K562 (cell line): Measurements from ENCODE around the gene KIF21A. TPM values are rescaled to one million over a fixed set of nuclear protein-coding genes. Genes with fewer than 3 reads are reported as not detected.

Source experiments
- ATAC-seq: fragments of 200-7000 bp; cut with Tn5 transposase; 3 replicates; pipeline ENCODE4 v1.9.1; 2020; ENCODE audit warnings: moderate library complexity
- BruUV-seq: library from RNA; stranded (reverse); fragments of 400-500 nt; replicated peaks from 2 replicates; lab custom pipeline; 2021; lab: Mats Ljungman, UMichigan
- CTCF ChIA-PET: fragments of 300-600 bp; formaldehyde crosslinking; extraction: SDS; loops from one replicate; lab custom pipeline; 2021; ENCODE audit warnings: low intra/inter-chr PET ratio; lab: Yijun Ruan, JAX
- POLR2A ChIA-PET: fragments of 300-600, 350-650 bp; sonication (Branson Sonifier 250); formaldehyde crosslinking; extraction: SDS; loops from one replicate; lab custom pipeline; 2021; ENCODE audit warnings: antibody characterized with exemption, inconsistent platforms; lab: Yijun Ruan, JAX
- DNase-seq, 4 experiments: peaks; one replicate each; pipeline versions ENCODE4 v3.0.0 to v3.0.0-alpha.2; 2011 to 2018; ENCODE audit warnings: low spot score in 3 of 4, mixed read lengths in 3 of 4; ENCODE audit errors: extremely low read depth in 1 of 4
- FAIRE-seq: peaks from 2 replicates; lab custom pipeline; 2011; peaks lifted over from hg19 to GRCh38; lab: Jason Lieb, UNC
- H2AFZ ChIP-seq: 2 replicates; pipeline ENCODE4 v1.6.0; 2011; ENCODE audit warnings: low read depth, low read length, control low read depth, inconsistent platforms
- H3K27ac ChIP-seq: fragments of 200-600 bp; 3 replicates; pipeline ENCODE4 v1.8.0; 2011; ENCODE audit warnings: low read depth, mild to moderate bottlenecking, control low read depth, inconsistent platforms, low read length, moderate library complexity, mixed read lengths; ENCODE audit errors: extremely low read depth
- H3K27me3 ChIP-seq, 2 experiments: fragments of 300-600 bp in 1 of 2; 2 replicates in 1 of 2; 3 replicates in 1 of 2; pipeline versions ENCODE4 v1.6.0 to v1.8.0; 2011; ENCODE audit warnings: inconsistent platforms in 2 of 2, low read length in 2 of 2, mild to moderate bottlenecking in 1 of 2, mixed read lengths in 1 of 2, moderate library complexity in 1 of 2; ENCODE audit not compliant: control insufficient read depth in 2 of 2, insufficient read depth in 2 of 2
- H3K36me3 ChIP-seq: fragments of 300-600 bp; 3 replicates; pipeline ENCODE4 v1.8.0; 2011; ENCODE audit warnings: mild to moderate bottlenecking, low read length, inconsistent platforms; ENCODE audit not compliant: control insufficient read depth, insufficient read depth
- H3K4me1 ChIP-seq, 2 experiments: fragments of 200-600 bp in 1 of 2; replicated peaks in 1 of 2; 2 replicates in 1 of 2; 3 replicates in 1 of 2; pipeline versions ENCODE4 v1.5.1 to v1.8.0; 2011; ENCODE audit warnings: inconsistent platforms in 2 of 2, low read length in 2 of 2, mild to moderate bottlenecking in 1 of 2, mixed read lengths in 1 of 2, moderate library complexity in 1 of 2; ENCODE audit not compliant: control insufficient read depth in 2 of 2, insufficient read depth in 2 of 2
- H3K4me2 ChIP-seq: 2 replicates; pipeline ENCODE4 v1.6.1; 2011; ENCODE audit warnings: low read length, control low read depth, inconsistent platforms, mixed read lengths; ENCODE audit not compliant: insufficient read depth
- H3K4me3 ChIP-seq: fragments of 200-600 bp; sonication (generic), shearing (Covaris generic); 2 replicates; pipeline ENCODE4 v1.5.1; 2016; ENCODE audit warnings: control low read depth, inconsistent platforms
- H3K79me2 ChIP-seq: fragments of 200-600 bp; 3 replicates; pipeline ENCODE4 v1.8.0; 2011; ENCODE audit warnings: low read length, inconsistent platforms; ENCODE audit not compliant: control insufficient read depth, insufficient read depth
- H3K9ac ChIP-seq, 2 experiments: 2 replicates each; pipeline versions ENCODE4 v1.6.0 to v1.6.1; 2011; ENCODE audit warnings: low read depth in 2 of 2, low read length in 2 of 2, control low read depth in 1 of 2, inconsistent platforms in 1 of 2, mild to moderate bottlenecking in 1 of 2, mixed read lengths in 1 of 2; ENCODE audit not compliant: insufficient read depth in 1 of 2
- H3K9me1 ChIP-seq: one replicate; pipeline ENCODE4 v1.6.0; 2011; ENCODE audit warnings: inconsistent platforms, mild to moderate bottlenecking, low read length, moderate library complexity; ENCODE audit not compliant: control insufficient read depth, insufficient read depth
- H3K9me3 ChIP-seq: replicated peaks from 2 replicates; pipeline ENCODE4 v1.5.1; 2011; ENCODE audit warnings: low read depth, low read length, inconsistent platforms; ENCODE audit not compliant: control insufficient read depth, insufficient read depth
- H4K20me1 ChIP-seq: replicated peaks from 2 replicates; pipeline ENCODE4 v1.6.1; 2011; ENCODE audit warnings: low read length, inconsistent platforms, mixed read lengths; ENCODE audit not compliant: control insufficient read depth, insufficient read depth
- BRCA1 ChIP-seq, 2 experiments: fragments of 450-650 bp in 1 of 2; sonication (generic) in 1 of 2; formaldehyde crosslinking in 1 of 2; IDR thresholded peaks; 2 replicates each; pipeline versions ENCODE4 v1.5.0 to v1.6.1; 2017 to 2020; ENCODE audit warnings: mild to moderate bottlenecking in 1 of 2, missing genetic modification reagents in 1 of 2
- CBFB ChIP-seq: sonication (generic); formaldehyde crosslinking; IDR thresholded peaks from 2 replicates; pipeline ENCODE4 v1.4.0; 2020; ENCODE audit warnings: mild to moderate bottlenecking, missing genetic modification reagents
- CHD1 ChIP-seq: fragments of 200-600 bp; sonication (generic); IDR thresholded peaks from one replicate; pipeline ENCODE4 v1.6.1; 2012; ENCODE audit warnings: mild to moderate bottlenecking, moderate library complexity, low read length, inconsistent platforms
- ETV5 ChIP-seq: sonication (generic); formaldehyde crosslinking; IDR thresholded peaks from 2 replicates; pipeline ENCODE4 v1.4.0; 2020; ENCODE audit warnings: low read depth, mild to moderate bottlenecking, missing genetic modification reagents
- SRSF3 ChIP-seq: fragments of 200-400 bp; formaldehyde crosslinking; IDR thresholded peaks from 2 replicates; pipeline ENCODE4 v1.6.1; 2016; ENCODE audit warnings: mild to moderate bottlenecking, low read length, moderate library complexity; ENCODE audit not compliant: insufficient read depth
- WGBS: fragments of 100-300 bp; shearing (Covaris generic); methylation state at CpG from one replicate; pipeline ENCODE4 v1.1.6; 2016; ENCODE audit warnings: low coverage, mixed read lengths; ENCODE audit not compliant: insufficient coverage; ENCODE audit errors: missing lambda C conversion rate; 5-methylcytosine and 5-hydroxymethylcytosine counted together
- in situ Hi-C: fragments of 300-500 bp; cut with MboI; formaldehyde crosslinking; loops from 4 replicates; pipeline ENCODE4 v1.15.0; 2018; ENCODE audit warnings: inconsistent platforms, mixed read lengths
- intact Hi-C: fragments of 100-400 bp; cut with micrococcal nuclease; formaldehyde crosslinking; loops from 2 replicates; pipeline ENCODE4 v1.14.2; 2022
- polyA plus RNA-seq, 8 experiments: library from polyadenylated mRNA; depleted of rRNA in 4 of 8; stranded (reverse) in 5 of 8; unstranded in 3 of 8; fragments of >200 nt; fragmentation: Nextera tagmentation in 2 of 8; fragmentation: Illumina TruSeq in 1 of 8; extraction: Ambion mirVana in 2 of 8; extraction: Trizol in 1 of 8; gene quantifications; 2 replicates each; pipeline versions ENCODE4 v1.2.1 to v1.2.3, GENCODE V29; 2011 to 2014; ENCODE audit warnings: inconsistent platforms in 1 of 8, missing spikeins in 1 of 8
- total RNA-seq, 7 experiments: library from RNA; depleted of rRNA in 6 of 7; stranded (reverse); fragments of >200 nt in 6 of 7; fragmentation: Illumina TruSeq in 2 of 7; extraction: Trizol in 2 of 7; gene quantifications; 2 replicates each; pipeline versions ENCODE4 v1.2.1 to v1.2.3, GENCODE V29; 2011 to 2021; ENCODE audit warnings: low replicate concordance in 1 of 7
- TF ChIP-seq, protein P1 (sequence below): fragments of 450-650 bp; IDR thresholded peaks from 2 replicates; pipeline ENCODE4 v1.6.1; 2014; ENCODE audit warnings: low read depth, mild to moderate bottlenecking, moderate library complexity, borderline replicate concordance

Gene KIF21A
- total and polyA plus RNA-seq, 9 of the 15 experiments (the other 6 are each of a cell fraction or from before 2014, with no cell fraction given): 17.7 to 45.0 (median 30.3) TPM

DNA sequence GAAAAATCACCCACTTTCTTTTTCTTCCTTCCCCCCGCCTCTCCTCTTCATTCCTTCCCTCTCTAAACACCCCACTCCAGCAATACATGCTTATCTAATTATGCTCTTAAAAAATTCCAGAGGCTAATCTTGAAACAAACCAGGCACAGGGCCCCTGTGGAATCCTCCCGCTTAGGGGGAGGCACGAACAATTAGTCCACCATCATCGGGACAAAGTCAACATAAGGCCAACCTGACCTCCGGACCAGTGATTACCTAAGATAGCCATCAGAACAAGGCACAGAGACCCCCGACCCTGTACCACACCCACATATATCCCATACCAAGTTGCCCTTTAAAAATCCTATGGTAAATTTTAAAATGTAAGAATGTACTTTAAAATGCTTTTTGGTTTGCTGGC is 47.1 kb downstream of the KIF21A start:
- no peaks in the 10 kb centered on the region for H3K9me1 ChIP-seq
- intact Hi-C loops: no loop called here
- no peaks in the 10 kb centered on the region for H4K20me1 ChIP-seq
- no peaks in the 10 kb centered on the region for H3K4me1 ChIP-seq
- H3K79me2 ChIP-seq: peaks cover 3% of the 10 kb centered on the region
- POLR2A ChIA-PET: no interaction called here
- in situ Hi-C loops: no loop called here
- no peak for DNase-seq
- no peak overlapping the region for H3K27ac ChIP-seq
- no peak overlapping the region for H3K4me3 ChIP-seq
- TF ChIP-seq CHD1 (no peak), CBFB (CRISPR knock-in tag) (no peak), ETV5 (CRISPR knock-in tag) (no peak), BRCA1 (IDR thresholded peaks at IDR 0.05) (no peak), BRCA1 (CRISPR knock-in tag; IDR thresholded peaks at IDR 0.05) (no peak), SRSF3 (no peak)
- TF ChIP-seq, protein P1, sequence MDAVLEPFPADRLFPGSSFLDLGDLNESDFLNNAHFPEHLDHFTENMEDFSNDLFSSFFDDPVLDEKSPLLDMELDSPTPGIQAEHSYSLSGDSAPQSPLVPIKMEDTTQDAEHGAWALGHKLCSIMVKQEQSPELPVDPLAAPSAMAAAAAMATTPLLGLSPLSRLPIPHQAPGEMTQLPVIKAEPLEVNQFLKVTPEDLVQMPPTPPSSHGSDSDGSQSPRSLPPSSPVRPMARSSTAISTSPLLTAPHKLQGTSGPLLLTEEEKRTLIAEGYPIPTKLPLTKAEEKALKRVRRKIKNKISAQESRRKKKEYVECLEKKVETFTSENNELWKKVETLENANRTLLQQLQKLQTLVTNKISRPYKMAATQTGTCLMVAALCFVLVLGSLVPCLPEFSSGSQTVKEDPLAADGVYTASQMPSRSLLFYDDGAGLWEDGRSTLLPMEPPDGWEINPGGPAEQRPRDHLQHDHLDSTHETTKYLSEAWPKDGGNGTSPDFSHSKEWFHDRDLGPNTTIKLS: no peak
- no peaks in the 10 kb centered on the region for H3K27me3 ChIP-seq
- H3K4me2 ChIP-seq: no peak overlapping the region
- no peak for ATAC-seq
- H3K36me3 ChIP-seq: no peaks in the 10 kb centered on the region
- CTCF ChIA-PET: no interaction called here
- no TSS peak for BruUV-seq
- no peaks in the 10 kb centered on the region for H3K9me3 ChIP-seq
- no peak overlapping the region for H2AFZ ChIP-seq
- no peak for FAIRE-seq
- WGBS: 37% methylated on average over 5 of the region's 6 CpGs
- H3K9ac ChIP-seq: no peak overlapping the region
